Uterus (tissue), 4 donors: ENCODE results near the gene TBX3. TPM values are rescaled to one million over a fixed set of nuclear protein-coding genes. Genes with fewer than 3 reads are reported as not detected.

ENCODE experiments used
- DNase-seq, 2 donors: peaks; one replicate each; pipeline ENCODE4 v3.0.0-alpha.2; 2019 to 2020
- H3K27ac ChIP-seq, 2 donors: fragments of 200-600 bp; sonication (generic); 1 replicate in 1 of 2; 2 replicates in 1 of 2; pipeline ENCODE4 v1.5.1; 2016 to 2018
- H3K27me3 ChIP-seq, 2 donors: fragments of 200-600 bp; sonication (generic); one replicate each; pipeline ENCODE4 v1.5.1; 2018 to 2019; ENCODE audit warnings: control low read depth in 1 of 2
- H3K36me3 ChIP-seq, 2 donors: fragments of 200-600 bp; sonication (generic); one replicate each; pipeline ENCODE4 v1.5.1; 2019; ENCODE audit warnings: control low read depth in 1 of 2
- H3K4me1 ChIP-seq, 2 donors: fragments of 200-600 bp; sonication (generic); one replicate each; pipeline ENCODE4 v1.5.1; 2018 to 2019; ENCODE audit warnings: control low read depth in 1 of 2
- H3K4me3 ChIP-seq, 2 donors: fragments of 200-600 bp; sonication (generic); 1 replicate in 1 of 2; 2 replicates in 1 of 2; pipeline ENCODE4 v1.5.1; 2018 to 2019; ENCODE audit warnings: mild to moderate bottlenecking in 1 of 2
- H3K9me3 ChIP-seq, 2 donors: fragments of 200-600 bp; sonication (generic); one replicate each; pipeline ENCODE4 v1.5.1; 2019; ENCODE audit warnings: control low read depth in 1 of 2
- CTCF ChIP-seq, 4 experiments: fragments of 200-600 bp in 2 of 4; fragments of 450-650 bp in 2 of 4; sonication (generic) in 2 of 4; IDR thresholded peaks; one replicate each; pipeline ENCODE4 v1.5.1; 2016 to 2019; ENCODE audit warnings: antibody characterized with exemption in 4 of 4, mild to moderate bottlenecking in 2 of 4, moderate library complexity in 1 of 4
- POLR2A ChIP-seq, 2 donors: fragments of 450-650 bp; IDR thresholded peaks; one replicate each; pipeline ENCODE4 v1.6.1; 2016; ENCODE audit warnings: antibody characterized with exemption in 2 of 2, mild to moderate bottlenecking in 1 of 2, moderate library complexity in 1 of 2
- intact Hi-C: fragments of 100-400 bp; cut with DNase I; formaldehyde crosslinking; loops from one replicate; pipeline ENCODE4 v1.15.1; 2023; ENCODE audit warnings: low total_unique reads
- total RNA-seq, 4 donors: library from RNA; depleted of rRNA in 3 of 4; stranded (reverse); fragments of >200 nt in 3 of 4; gene quantifications; one replicate each; pipeline versions ENCODE4 v1.1.0 to v1.2.4, GENCODE V29; 2014 to 2023
- donor health status: DM: yes; HTN: yes; CAD: no.

TBX3 gene
- total RNA-seq, 4 donors from 2014 or later, result 11.0 to 120 (median 56.3) TPM

GRCh38 chr12:114657597-114657920, 26.4 kb downstream of the TBX3 start:
- Histone ChIP-seq H3K4me3 (no peak overlapping the region), H3K36me3 (no peaks in the 10 kb centered on the region), H3K27me3 (no peaks in the 10 kb centered on the region), H3K9me3 (no peaks in the 10 kb centered on the region), H3K27ac (peak overlapping the region; percentile 79), H3K4me1 (no peaks in the 10 kb centered on the region)
- intact Hi-C loops, result no loop called here
- TF ChIP-seq POLR2A (IDR thresholded peaks at IDR 0.05) (no peak), CTCF (IDR thresholded peaks at IDR 0.05) (no peak)
- no peak for DNase-seq

- TF ChIP-seq CTCF (IDR thresholded peaks at IDR 0.05) (no peak), POLR2A (IDR thresholded peaks at IDR 0.05) (no peak)
- H3K27me3 ChIP-seq, result no peaks in the 10 kb centered on the region
- no peak overlapping the region for H3K4me3 ChIP-seq
- DNase-seq, result no peak
- intact Hi-C loops, result no loop called here
- H3K27ac ChIP-seq, result peak overlapping the region; percentile 79
- H3K4me1 ChIP-seq, result no peaks in the 10 kb centered on the region
- H3K9me3 ChIP-seq, result no peaks in the 10 kb centered on the region
- no peaks in the 10 kb centered on the region for H3K36me3 ChIP-seq
These were observed 26.9 kb downstream of the TBX3 start for GRCh38 chr12:114656906-114657596.

DNA sequence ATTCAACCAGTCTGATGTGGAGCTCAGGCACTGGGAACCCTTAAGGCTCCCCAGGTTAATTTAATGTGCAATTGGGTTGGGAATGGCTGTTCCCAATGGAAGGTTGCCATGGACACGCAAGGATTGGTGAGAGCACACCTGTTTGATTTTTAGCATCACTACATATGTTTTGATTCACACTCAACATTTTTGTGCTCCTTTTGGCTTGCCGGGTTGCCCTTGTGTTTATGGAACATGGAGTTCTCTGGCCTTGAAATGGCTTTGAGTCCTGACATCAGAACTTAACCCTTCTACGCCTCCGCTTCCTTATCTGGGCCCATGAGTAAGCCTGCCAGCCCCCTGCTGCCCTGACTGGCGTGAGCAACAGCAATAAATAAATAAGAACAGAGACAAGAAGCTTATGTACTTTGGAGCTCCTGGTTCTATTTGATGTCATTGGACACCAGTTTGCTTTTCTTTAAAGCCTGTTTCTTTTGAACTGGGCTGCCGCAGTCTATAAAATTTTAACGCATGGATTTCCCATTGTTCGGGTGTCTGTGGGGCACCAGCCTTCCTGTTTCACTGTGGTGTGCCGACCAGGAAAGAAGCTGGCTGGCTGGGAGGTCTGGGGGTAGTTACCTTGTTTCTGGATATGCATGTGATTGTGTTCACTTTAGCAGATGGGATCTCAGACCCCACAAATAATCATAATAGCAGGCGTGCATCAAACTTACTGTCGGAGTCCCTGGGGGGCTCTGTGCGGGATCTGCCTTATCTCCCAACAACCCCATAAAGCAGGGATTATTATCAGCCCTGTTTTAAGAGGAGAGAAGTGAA, 27.8 kb downstream of the TBX3 start:
- DNase-seq, result peak; percentile 70 to 89
- no peaks in the 10 kb centered on the region for H3K4me1 ChIP-seq
- intact Hi-C loops, result no loop called here
- TF ChIP-seq POLR2A (IDR thresholded peaks at IDR 0.05) (peak in 1 of 2 donors; percentile 31), CTCF (IDR thresholded peaks at IDR 0.05) (peak in 1 of 4 experiments; percentile 8)
- H3K27ac ChIP-seq, result peak overlapping the region; percentile 79
- no peaks in the 10 kb centered on the region for H3K36me3 ChIP-seq
- H3K4me3 ChIP-seq, result no peak overlapping the region
- H3K9me3 ChIP-seq, result no peaks in the 10 kb centered on the region
- no peaks in the 10 kb centered on the region for H3K27me3 ChIP-seq

DNA sequence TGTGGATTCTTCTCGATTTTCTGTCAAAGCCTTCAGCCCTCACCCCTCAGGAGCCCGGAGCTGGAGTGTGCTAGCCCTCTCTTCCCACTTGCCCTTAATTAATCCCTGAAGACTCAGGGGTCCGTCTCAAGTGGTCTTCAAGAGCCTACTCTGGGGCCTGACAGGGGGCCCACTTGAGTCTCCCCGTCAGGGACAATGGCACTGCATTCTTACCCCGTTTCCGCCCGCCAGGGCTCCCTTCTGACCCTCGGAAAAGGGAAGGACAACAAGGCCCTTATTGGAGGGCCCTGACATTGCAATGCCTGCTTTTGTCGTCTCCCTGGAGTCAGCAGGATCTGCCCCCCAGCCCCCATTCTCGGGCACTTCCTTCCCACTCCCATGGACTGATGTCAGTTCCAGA, 34.4 kb downstream of the TBX3 start:
- no peak overlapping the region for H3K27ac ChIP-seq
- H3K4me3 ChIP-seq, result no peak overlapping the region
- no peaks in the 10 kb centered on the region for H3K27me3 ChIP-seq
- no peaks in the 10 kb centered on the region for H3K9me3 ChIP-seq
- DNase-seq, result no peak
- TF ChIP-seq CTCF (IDR thresholded peaks at IDR 0.05) (no peak), POLR2A (IDR thresholded peaks at IDR 0.05) (no peak)
- H3K36me3 ChIP-seq, result no peaks in the 10 kb centered on the region
- no peaks in the 10 kb centered on the region for H3K4me1 ChIP-seq
- intact Hi-C loops, result no loop called here

- Histone ChIP-seq H3K27ac (no peak overlapping the region), H3K4me1 (no peaks in the 10 kb centered on the region), H3K36me3 (no peaks in the 10 kb centered on the region), H3K27me3 (no peaks in the 10 kb centered on the region), H3K9me3 (no peaks in the 10 kb centered on the region), H3K4me3 (no peak overlapping the region)
- TF ChIP-seq CTCF (IDR thresholded peaks at IDR 0.05), result no peak
- no peak for TF ChIP-seq POLR2A (IDR thresholded peaks at IDR 0.05)
- no peak for DNase-seq
- intact Hi-C loops, result no loop called here
These were observed 35.3 kb downstream of the TBX3 start for GRCh38 chr12:114648711-114649110.
